Fibroblast of skin of right quadriceps (primary cell): ENCODE measurements around the gene TP53INP2.

ENCODE experiments used
- DNase-seq: peaks from one replicate; pipeline ENCODE4 v3.0.0-alpha.2; 2013

Gene TP53INP2

GRCh38 chr20:34729416-34729815, 25.3 kb downstream of the TP53INP2 start:
- DNase-seq, result no peak

- DNase-seq, result no peak
Observed at GRCh38 chr20:34732523-34732922, 28.4 kb downstream of the TP53INP2 start.

GRCh38 chr20:34736106-34736735, 32.1 kb downstream of the TP53INP2 start:
- no peak for DNase-seq

GRCh38 chr20:34743039-34743438, 38.9 kb downstream of the TP53INP2 start:
- DNase-seq, result no peak

- DNase-seq, result no peak
Observed at GRCh38 chr20:34744340-34744739, 40.2 kb downstream of the TP53INP2 start.

GRCh38 chr20:34744847-34745246, 40.7 kb downstream of the TP53INP2 start:
- DNase-seq, result no peak

GRCh38 chr20:34746674-34747073, 42.5 kb downstream of the TP53INP2 start:
- DNase-seq, result no peak

- no peak for DNase-seq
Observed at GRCh38 chr20:34747479-34747878, 43.3 kb downstream of the TP53INP2 start.

- DNase-seq, result no peak
Observed at GRCh38 chr20:34748709-34749108, 44.6 kb downstream of the TP53INP2 start.

- no peak for DNase-seq
Observed at GRCh38 chr20:34750484-34750883, 46.3 kb downstream of the TP53INP2 start.

GRCh38 chr20:34751453-34751852, 47.3 kb downstream of the TP53INP2 start:
- no peak for DNase-seq

- peak; percentile 68 for DNase-seq
Observed at GRCh38 chr20:34753706-34754461, 49.7 kb downstream of the TP53INP2 start.

GRCh38 chr20:34754611-34755010, 50.5 kb downstream of the TP53INP2 start:
- no peak for DNase-seq

- no peak for DNase-seq
Observed at GRCh38 chr20:34755367-34755766, 51.2 kb downstream of the TP53INP2 start.

- no peak for DNase-seq
Observed at GRCh38 chr20:34762031-34762555, 57.9 kb downstream of the TP53INP2 start.
